22Rv1 (cell line): ENCODE measurements around the gene SERHL2.
"Not testable (repeated sequence)": the region's sequence is repeated elsewhere in the genome, so short reads cannot be mapped to it uniquely, and the experiment has no call there.

Source experiments
- CTCF ChIP-seq: fragments of 450-650 bp; IDR thresholded peaks from 2 replicates; pipeline ENCODE4 v1.5.1; 2017; ENCODE audit warnings: mild to moderate bottlenecking
- ZFX ChIP-seq: fragments of 450-650 bp; IDR thresholded peaks from 2 replicates; pipeline ENCODE4 v1.6.1; 2017; ENCODE audit warnings: antibody characterized with exemption, borderline replicate concordance

GRCh38 chr22:42607641-42608040 is 53.9 kb downstream of the SERHL2 start:
- not testable (repeated sequence) for TF ChIP-seq CTCF, ZFX
